GM19035 (cell line): Measurements from ENCODE around the gene ZSCAN10.
"Not testable (repeated sequence)": the region's sequence is repeated elsewhere in the genome, so short reads cannot be mapped to it uniquely, and the experiment has no call there.

Experiments used
- ATAC-seq: cut with Tn5 transposase; IDR thresholded peaks from one replicate; pipeline ENCODE4 v1.9.1; 2021; ENCODE audit not compliant: unreplicated experiment

The ZSCAN10 gene

DNA sequence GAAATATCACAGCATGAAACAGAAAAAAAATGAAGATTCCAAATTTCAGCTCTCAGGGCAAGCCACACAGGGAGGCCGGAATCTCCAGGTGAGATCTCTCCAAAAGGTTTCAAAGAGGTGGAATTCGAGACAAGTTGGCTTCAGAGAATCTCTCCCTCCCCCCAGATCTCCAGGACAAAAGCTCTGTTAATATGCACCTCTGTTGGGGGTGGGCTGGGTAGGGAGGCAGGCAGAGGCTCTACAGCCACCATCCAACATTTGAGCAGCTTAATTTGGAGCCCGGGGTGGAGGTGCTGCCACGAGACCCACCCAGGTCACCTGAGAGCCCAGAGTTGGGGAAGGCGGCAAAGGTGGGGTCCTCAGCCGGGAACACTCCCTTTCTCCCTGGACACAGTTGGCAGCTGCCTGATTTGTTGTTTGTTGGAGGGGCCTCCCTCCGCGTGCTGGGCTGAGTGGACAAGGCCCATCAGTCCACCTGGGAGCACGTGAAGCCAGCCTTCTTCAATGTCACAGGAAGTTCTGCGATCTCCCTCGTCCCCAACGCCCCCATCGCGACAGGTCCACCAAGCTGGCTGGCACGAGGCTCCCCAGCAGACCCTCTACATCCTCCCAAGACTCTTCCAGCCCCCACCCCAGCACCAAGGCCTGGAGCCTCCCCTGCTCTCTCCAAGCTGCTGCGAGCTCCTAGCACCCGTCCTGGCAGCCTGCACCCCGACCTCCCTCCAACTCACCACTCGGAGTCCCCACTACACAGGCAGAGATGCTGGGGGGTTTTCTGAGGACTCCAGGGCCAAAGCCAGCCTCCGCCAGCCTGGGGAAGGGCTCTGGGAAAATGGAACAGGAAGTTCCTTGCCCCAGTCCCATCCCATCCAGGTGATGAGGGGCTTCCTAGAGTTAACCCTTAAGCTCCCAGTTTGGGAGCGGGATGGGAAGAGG lies at the start of gene ZSCAN10:
Gene ZSCAN10 (minus strand): TSS at position 836 of the 936 bp plus-strand sequence. CDS start 6,357 bp downstream, outside the sequence.
- no peak for ATAC-seq

DNA sequence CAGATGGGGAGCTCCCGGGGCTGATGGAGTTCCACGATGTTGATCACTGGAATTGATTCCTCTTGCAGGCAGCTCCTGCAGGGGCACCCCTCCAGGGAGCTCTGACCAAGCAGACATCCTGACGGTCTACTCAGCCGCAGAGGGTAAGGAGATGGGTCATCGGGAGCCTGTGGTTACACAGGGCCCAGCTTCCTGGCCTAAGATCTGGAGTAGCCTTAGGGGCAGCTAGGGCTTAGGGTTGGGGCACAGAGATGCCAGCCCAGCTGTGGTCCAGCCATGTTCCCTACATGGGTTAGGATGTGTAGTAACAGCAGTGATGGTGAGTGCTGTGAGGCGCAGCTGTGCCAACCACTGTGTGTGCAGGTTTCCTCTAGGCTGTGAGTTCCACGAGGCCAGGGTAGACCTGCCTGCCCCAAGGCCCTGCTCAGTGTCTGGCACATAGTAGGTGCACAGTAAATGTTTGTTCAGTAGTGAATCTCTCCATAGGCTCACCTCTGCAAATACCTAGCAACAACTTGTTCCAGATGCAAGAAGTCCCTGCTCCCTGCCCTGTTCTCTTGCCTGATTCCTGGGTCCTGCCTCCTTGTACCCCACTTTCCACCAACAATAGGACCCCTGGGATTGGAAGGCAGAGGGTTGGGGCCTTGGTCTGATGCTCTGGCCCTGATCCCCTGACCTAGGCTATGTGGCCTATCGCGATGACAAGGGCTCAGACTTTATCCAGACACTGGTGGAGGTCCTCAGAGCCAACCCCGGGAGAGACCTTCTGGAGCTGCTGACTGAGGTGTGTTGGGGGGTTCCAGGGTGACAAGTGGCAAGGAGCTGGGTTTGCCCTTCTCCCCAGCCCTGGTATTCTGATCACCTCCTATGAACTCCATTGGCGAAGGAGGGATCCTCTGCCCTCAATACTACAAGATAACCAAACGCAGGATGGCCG lies 49.4 kb upstream of the ZSCAN10 start:
- no peak for ATAC-seq

DNA sequence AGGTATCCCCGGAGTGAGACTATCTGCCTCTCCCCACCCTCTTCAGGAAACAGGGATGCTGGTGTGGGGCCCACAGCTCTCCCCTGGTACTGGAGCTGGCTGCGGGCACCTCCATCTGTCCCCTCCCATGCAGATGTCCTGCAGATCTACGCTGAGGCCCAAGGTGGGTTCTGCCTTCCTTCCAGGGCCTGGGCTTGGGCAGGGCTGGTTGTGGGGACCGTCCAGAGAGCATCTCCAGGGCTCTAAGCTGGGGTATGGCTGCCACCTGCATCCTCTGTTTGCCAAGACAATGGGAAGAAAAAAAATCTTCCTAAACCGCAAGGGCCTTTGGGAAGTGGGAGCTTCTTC lies 48.6 kb upstream of the ZSCAN10 start:
- ATAC-seq = no peak

DNA sequence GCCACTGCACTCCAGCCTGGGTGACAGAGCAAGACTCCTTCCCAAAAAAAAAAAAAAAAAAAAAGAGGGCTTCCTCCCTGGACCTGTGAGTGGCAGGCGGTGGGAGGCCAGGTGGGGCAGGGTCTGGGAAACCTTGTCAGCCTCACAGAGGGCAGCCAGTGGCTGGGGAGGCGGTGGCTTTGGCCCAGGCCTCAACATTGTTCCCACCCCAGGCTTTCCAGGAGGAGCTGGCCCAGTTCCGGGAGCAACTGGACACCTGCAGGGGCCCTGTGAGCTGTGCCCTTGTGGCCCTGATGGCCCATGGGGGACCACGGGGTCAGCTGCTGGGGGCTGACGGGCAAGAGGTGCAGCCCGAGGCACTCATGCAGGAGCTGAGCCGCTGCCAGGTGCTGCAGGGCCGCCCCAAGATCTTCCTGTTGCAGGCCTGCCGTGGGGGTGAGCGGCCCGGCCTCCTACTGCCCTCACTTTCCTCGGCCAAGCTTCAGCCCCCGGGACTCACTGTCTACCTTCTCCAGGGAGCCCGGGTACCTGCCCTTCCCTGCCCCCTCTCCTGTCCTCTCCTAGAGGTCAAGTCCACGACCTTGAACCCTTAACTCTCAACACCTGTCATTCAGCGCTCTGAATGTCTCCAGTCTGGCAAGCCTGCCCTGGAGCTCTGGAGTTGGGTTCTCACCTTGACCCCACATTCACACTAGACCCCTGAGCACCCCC lies 48.1 kb upstream of the ZSCAN10 start:
- no peak for ATAC-seq

DNA sequence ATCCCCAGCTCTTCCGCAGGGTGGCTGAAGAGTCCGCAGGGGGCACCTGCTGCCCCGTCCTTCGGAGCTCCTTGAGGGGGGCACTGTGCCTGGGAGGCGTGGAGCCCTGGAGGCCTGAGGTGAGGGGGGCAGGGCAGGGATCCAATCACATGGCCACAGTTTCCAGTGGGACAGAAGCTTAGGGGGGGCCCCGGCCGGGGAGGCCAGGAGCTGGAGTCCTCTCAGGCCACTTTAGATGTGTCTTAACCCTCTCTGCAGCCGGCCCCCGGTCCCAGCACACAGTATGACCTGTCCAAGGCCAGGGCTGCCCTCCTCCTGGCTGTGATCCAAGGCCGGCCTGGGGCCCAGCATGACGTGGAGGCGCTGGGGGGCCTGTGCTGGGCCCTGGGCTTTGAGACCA lies 46.6 kb upstream of the ZSCAN10 start:
- no peak for ATAC-seq

DNA sequence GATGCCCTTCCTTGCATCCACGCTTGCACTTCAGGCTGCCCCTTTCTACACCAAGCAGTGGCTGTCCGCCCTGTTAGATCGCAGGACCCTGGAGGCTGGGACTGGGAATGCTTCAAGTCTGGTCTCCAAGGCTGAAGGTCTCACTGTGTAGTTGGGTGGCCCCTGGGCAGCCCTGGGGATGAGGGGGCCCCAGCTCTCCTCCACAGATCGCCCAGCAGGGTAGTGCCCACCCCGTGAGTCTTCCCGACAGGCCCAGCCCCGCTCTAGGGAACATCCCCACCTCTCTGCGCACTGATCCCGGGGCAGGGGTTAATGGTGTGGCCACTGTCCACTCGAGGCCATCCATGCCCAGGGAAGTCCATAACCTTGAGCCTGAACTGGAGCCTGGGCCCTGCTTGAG lies 46.1 kb upstream of the ZSCAN10 start:
- ATAC-seq = no peak

DNA sequence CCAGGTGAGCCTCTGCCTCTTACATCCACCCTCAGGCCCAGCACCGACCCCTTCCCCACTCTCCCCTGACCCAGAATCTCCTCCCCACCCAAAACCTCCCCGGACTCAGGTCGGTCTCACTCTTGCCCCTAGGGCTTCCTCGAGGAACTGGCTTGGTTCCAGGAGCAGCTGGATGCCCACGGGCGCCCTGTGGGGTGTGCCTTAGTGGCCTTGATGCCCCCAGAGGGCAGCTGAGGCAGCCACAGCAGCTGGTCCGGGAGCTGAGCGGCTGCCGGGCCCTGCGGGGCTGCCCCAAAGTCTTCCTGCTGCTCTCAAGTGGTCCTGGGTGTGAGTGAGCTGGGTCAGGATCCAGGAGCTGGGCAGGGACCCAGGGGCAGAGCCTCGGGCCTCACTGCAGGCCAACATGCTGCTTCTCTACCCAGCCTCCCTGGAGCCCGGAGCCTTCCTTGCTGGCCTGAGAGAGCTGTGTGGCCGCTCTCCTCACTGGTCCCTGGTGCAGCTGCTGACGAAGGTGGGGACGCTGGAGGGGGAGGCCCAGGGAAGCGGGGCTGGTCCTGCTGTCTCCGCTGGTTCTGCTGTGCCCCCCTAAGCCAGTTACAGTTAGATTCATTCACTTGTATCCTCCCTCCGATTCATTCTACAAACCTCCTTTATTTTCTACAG lies 45.4 kb upstream of the ZSCAN10 start:
- no peak for ATAC-seq

DNA sequence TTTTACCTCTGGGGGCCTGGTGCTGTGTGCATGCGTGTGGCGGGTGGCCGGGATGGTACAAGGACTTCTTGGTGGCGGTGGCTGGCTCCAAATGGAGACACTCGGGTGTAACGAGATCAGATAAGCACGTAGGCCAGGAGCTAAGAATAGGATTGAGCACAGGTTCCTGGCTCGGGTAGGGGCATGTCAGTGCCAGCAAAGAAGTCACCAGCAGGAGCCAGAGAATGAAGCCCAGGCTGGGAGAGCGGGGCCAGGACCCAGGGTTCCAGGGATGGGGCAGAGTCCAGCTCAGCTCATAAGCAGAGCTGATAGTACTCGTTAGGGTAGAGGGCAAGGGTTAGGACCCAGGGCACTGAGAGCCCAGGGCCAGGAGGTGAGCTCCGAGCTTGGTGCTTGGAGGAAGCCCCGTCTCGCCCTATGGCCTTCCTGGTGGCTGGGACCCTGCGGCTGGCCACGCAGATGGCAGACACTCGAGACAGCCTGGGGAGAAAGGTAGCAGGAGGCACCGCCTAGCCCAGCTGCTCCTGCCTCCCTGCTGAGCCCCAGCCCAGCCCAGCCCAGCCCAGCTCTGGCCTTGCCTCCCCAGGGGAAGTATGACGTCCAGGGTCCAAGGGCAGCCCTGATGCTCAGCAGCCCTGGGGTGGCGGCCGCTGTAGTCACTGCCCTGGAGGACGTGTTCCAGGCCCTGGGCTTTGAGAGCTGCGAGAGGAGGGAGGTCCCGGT lies 44.7 kb upstream of the ZSCAN10 start:
- ATAC-seq = no peak

DNA sequence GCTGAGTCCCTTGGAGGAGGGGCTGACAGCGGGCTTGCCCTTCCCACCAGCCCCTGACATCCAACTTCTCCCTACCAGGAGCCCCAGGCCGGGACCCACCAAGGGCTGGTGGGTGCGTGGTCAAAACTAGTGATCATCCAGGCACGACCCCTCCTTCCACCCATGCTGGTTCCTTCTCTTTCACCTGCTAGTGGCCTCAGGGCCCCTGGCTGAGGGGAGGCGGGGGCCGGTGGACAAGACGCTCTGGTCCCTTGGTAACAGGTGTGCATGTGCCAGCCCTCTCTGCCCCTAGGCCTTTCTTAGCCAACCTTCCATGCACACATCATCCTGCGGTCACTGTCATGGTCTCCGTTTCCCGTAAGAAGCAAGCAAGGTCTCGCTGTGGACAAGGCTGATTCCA lies 44.1 kb upstream of the ZSCAN10 start:
- ATAC-seq = no peak

DNA sequence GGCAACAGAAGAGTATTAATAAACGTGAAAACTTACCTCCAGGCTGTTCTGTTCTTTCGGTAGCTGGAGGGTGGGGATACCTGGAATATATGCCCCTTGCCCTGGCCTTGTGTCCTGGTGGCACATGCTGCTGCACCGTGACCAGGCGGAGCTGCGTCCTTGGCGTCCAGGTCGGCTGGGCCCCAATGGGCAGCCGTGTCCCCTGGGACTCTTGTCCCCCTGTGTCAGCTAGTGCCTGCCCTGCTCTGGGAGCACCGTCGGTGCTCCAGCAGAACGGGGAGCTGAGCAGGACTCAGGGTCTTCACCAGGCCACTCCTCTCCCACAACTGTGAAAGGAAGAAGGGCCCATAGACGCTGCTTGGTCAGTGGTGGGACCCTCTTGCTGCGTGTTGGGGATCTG lies 43.7 kb upstream of the ZSCAN10 start:
- ATAC-seq = no peak

DNA sequence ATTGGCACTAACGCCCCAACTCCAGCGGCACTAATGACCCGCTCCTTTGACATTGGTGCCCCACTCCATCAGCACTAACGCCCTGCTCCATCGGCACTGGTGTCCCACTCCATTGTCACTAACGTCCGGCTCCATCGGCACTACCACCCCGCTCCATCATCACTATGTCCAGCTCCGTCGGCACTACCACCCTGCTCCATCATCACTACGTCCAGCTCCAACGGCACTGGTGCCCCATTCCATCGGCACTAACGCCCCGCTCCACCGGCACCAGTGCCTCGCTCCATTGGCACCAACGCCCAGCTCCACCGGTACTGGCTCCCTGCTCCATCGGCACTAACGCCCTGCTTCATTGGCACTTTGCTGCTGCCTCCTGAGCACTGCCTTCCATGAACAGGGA lies 43.2 kb upstream of the ZSCAN10 start:
- ATAC-seq = no peak

DNA sequence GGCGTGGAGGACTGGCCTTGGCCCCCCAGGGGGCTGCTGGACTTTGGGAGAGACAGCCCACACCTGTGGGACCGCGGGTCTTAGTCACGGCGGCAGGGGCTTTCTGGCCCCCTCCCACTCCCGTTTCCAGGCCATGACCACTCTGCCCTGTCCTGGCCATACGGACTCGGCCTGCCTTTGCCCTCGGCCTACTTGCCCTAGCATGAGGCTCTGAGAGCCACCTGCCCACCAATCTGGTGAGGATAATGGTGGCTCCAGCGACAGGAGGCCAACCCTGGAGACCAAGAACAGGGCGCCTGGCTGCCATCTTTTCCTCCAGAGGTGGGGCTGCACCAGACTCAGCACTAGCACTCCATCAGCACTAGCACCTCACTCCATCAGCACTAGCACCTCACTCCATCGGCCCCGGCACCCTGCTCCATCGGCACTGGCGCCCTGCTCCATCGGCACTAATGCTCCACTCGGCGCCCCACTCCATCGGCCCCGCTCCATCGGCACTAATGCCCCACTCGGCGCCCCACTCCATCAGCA lies 42.8 kb upstream of the ZSCAN10 start:
- ATAC-seq = no peak

DNA sequence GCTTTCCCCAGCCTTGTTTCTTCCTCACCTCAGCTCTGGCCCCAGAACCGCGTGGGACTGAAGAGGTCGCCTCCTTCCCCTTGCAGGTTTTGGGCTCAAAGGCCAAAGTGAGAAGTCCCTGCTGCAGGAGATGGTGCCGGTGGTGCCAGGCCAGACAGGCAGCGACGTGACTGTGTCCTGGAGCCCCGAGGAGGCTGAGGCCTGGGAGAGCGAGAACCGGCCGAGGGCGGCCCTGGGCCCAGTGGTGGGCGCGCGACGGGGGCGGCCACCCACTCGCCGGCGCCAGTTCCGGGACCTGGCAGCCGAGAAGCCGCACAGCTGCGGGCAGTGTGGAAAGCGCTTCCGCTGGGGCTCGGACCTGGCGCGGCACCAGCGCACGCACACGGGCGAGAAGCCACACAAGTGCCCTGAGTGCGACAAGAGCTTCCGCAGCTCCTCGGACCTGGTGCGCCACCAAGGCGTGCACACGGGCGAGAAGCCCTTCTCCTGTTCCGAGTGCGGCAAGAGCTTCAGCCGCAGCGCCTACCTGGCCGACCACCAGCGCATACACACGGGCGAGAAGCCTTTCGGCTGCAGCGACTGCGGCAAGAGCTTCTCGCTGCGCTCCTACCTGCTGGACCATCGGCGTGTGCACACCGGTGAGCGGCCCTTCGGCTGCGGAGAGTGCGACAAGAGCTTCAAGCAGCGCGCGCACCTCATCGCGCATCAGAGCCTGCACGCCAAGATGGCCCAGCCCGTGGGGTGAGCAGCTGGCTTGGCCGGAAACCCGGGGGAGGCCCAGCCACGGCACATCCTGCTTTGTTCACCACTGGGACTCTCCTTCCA lies 41.7 kb upstream of the ZSCAN10 start:
- no peak for ATAC-seq

DNA sequence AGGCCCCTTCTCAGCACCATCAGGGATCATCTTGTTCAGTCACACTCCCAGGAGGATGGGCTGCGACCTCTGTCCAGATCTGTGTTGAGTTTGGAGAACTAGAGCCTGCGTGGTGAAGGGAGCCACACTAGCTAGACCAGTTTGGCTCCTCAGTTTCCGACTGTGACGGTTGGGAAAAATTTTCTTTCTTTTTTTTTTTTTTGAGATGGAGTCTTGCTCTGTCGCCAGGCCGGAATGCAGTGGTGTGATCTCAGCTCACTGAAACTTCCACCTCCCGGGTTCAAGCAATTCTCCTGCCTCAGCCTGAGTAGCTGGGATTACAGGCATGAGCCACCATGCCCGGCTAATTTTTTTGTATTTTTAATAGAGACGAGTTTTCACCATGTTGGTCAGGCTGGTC lies 40.5 kb upstream of the ZSCAN10 start:
- not testable (repeated sequence) for ATAC-seq

DNA sequence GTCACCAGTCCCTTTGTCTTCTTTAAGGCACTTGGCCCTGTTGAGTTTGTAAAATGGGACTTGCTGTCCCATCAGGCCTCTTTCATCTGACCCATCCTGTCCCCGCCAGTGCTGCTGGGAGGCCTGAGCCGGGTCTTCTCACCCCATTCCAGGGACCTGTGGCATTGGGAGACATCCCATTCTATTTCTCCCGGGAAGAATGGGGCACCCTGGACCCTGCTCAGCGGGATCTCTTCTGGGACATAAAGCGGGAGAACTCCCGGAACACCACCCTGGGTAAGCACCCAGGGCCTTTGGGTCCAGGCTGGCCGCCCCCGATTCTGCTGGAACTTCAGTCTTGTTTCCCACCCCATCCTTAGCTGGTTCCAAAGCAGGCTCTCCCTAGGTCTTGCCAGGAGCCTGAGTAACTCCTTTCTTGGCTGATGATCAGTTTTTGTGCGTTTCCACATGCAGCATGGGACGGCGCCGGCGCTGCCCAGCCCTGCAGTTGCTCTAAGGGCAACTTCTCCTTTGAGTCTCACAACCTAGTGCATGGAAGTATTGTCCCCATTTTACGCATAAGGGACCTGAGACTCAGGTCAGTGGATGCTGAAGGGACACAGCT lies 39.8 kb upstream of the ZSCAN10 start:
- ATAC-seq = no peak

DNA sequence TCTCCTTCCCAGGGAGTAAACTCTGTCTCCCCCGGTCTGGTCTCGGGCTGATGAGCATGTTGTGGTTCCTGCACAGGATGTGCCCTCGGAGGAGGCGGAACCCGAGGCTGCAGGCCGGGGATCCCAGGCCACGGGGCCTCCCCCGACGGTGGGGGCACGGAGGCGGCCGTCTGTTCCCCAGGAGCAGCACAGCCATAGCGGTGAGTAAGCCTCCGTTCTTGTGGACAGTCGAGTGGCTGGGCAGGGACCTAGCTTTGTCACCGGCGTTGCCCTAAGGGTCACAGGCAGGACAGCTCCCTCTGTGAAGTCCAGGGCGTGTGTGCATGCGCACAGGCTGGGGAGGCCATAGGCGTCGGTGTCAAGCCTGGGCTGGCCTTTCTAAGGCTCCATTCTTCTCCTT lies 39.2 kb upstream of the ZSCAN10 start:
- ATAC-seq = no peak

DNA sequence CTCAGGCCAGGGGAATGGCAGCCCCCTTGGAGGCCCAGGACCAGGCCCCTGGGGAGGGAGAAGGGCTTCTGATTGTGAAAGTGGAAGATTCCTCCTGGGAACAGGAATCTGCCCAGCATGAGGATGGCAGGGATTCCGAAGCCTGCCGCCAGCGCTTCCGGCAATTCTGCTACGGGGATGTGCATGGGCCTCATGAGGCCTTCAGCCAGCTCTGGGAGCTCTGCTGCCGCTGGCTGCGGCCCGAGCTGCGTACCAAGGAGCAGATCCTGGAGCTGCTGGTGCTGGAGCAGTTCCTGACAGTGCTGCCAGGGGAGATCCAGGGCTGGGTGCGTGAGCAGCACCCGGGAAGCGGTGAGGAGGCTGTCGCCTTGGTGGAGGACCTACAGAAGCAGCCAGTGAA lies 38.2 kb upstream of the ZSCAN10 start:
- ATAC-seq = no peak

DNA sequence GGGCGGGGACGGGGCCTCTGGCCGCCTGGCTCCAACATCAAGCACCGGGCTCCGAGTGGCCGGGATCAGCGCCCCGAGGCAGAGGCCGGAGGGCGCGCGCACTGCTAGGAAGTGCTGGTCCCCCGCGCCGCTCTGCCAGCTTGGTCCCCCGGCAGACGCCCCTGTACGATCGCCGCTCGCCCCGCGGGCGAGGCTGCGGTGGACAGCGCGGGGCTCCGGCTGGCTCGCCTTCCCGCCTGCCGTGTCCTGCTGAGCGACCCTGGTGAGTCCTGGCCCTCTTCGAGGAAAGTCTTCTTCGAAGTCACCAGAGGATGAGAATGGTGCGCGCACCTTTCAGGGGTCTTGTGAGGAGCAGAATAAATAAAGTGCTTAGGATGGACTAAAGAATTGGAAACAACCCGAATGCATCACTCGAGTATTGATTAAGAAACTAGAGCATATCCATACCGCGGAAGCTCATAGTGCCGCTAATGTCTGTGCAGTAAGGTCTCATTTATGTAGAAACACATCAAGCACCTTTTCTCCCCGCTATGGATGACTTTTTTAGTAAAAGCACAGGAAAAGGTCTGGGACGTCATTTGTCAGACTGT lies 36.1 kb upstream of the ZSCAN10 start:
- no peak for ATAC-seq
